Activated CD8-positive, alpha-beta memory T cell treated with anti-CD3 and anti-CD28 coated beads for 36 hours (primary cell): ENCODE measurements around the gene DNAJA4. TPM values are rescaled to one million over a fixed set of nuclear protein-coding genes. Genes with fewer than 3 reads are reported as not detected.

Experiments
- CTCF ChIA-PET: fragments of 350-600 bp; sonication (Branson Sonifier 250); formaldehyde crosslinking; loops from one replicate; lab custom pipeline; 2021; ENCODE audit warnings: antibody characterized with exemption; lab: Charles Lee
- POLR2A ChIA-PET: fragments of 350-600 bp; sonication (Branson Sonifier 250); formaldehyde crosslinking; loops from one replicate; lab custom pipeline; 2021; ENCODE audit warnings: antibody characterized with exemption; lab: Charles Lee
- total RNA-seq, 2 experiments: library from RNA; stranded (reverse); gene quantifications; one replicate each; pipeline ENCODE4 v1.2.3, GENCODE V29; 2021

DNAJA4 gene
- total RNA-seq, 2 experiments from 2014 or later, result 36.1 to 38.8 TPM

- CTCF ChIA-PET, result no interaction called here
Measured at GRCh38 chr15:78322243-78322642, 57.9 kb downstream of the DNAJA4 start.

GRCh38 chr15:78322724-78323521 lies 58.6 kb downstream of the DNAJA4 start:
- CTCF ChIA-PET, result no interaction called here
- POLR2A ChIA-PET, result no interaction called here

More at GRCh38 chr15:78322243-78322642, 57.9 kb downstream of the DNAJA4 start:
- POLR2A ChIA-PET, result no interaction called here

GRCh38 chr15:78323693-78324092 lies 59.3 kb downstream of the DNAJA4 start:
- CTCF ChIA-PET, result no interaction called here
- POLR2A ChIA-PET, result no interaction called here

- ChIA-PET POLR2A (no interaction called here), CTCF (no interaction called here)
Measured at GRCh38 chr15:78324144-78324543, 59.8 kb downstream of the DNAJA4 start.

- ChIA-PET POLR2A (no interaction called here), CTCF (no interaction called here)
Measured at GRCh38 chr15:78325092-78325843, 60.9 kb downstream of the DNAJA4 start.

GRCh38 chr15:78327466-78327865 lies 63.1 kb downstream of the DNAJA4 start:
- CTCF ChIA-PET, result no interaction called here

GRCh38 chr15:78329625-78330024 lies 65.3 kb downstream of the DNAJA4 start:
- CTCF ChIA-PET, result no interaction called here
- POLR2A ChIA-PET, result no interaction called here

More at GRCh38 chr15:78327466-78327865, 63.1 kb downstream of the DNAJA4 start:
- POLR2A ChIA-PET, result no interaction called here

Other genes with a start within 250 kb of the DNAJA4 start
- 10 to 100 TPM; 43.0 to 45.3 TPM for gene TBC1D2B, start 186.9 kb upstream of the DNAJA4 start, total RNA-seq
- gene SH2D7, start 172.0 kb upstream of the DNAJA4 start, total RNA-seq, result not detected
- gene CIB2, start 133.1 kb upstream of the DNAJA4 start, total RNA-seq, result 1 to 10 TPM; 2.6 to 2.8 TPM
- 100 to 1,000 TPM; 143 to 144 TPM for gene IDH3A, start 115.2 kb upstream of the DNAJA4 start, total RNA-seq
- gene ACSBG1, start 30.0 kb upstream of the DNAJA4 start, total RNA-seq, result not detected
- 10 to 100 TPM; 68.0 to 70.3 TPM for gene SKIC8, start 35.0 kb downstream of the DNAJA4 start, total RNA-seq
- gene CRABP1, start 75.8 kb downstream of the DNAJA4 start, total RNA-seq, result not detected
- 10 to 100 TPM; 67.0 to 69.6 TPM for gene IREB2, start 173.7 kb downstream of the DNAJA4 start, total RNA-seq
- 1 to 10 TPM; 1.1 to 1.5 TPM for gene HYKK, start 243.0 kb downstream of the DNAJA4 start, total RNA-seq